ENCODE data around the gene HOXA7. TPM values are rescaled to one million over a fixed set of nuclear protein-coding genes. Genes with fewer than 3 reads are reported as not detected.

Gene HOXA7
- total RNA-seq: 1 to 10 TPM; 1.1 to 2.2 TPM
- polyA plus RNA-seq: 1 to 10 TPM; 1.0 to 1.7 TPM
- long read RNA-seq, donor 1, partial matches to known transcripts: 0 of 2 reads
- long read RNA-seq, donor 1, other reads (novel, unspliced or antisense): 0 of 2 reads
- long read RNA-seq, donor 2, transcript HOXA7-201 (2 exons, 2,018 nt): major isoform, 5 of 5 reads
- long read RNA-seq, donor 2, partial matches to known transcripts: 0 of 5 reads
- long read RNA-seq, donor 2, other reads (novel, unspliced or antisense): 0 of 5 reads
- long read RNA-seq, donor 3, partial matches to known transcripts: 0 of 4 reads
- long read RNA-seq, donor 3, other reads (novel, unspliced or antisense): 0 of 4 reads
- long read RNA-seq, donor 4, partial matches to known transcripts: 0 of 4 reads
- long read RNA-seq, donor 4, other reads (novel, unspliced or antisense): 0 of 4 reads
- long read RNA-seq, donor 5, transcript HOXA7-201 (2 exons, 2,018 nt): major isoform, 8 of 8 reads
- long read RNA-seq, donor 5, partial matches to known transcripts: 0 of 8 reads
- long read RNA-seq, donor 5, other reads (novel, unspliced or antisense): 0 of 8 reads

GRCh38 chr7:27156508-27156898 is at the start of gene HOXA7:
HOXA7 (minus strand) TSS chr7:27156675; CDS start chr7:27156545, 130 bp downstream.
- Histone ChIP-seq H3K36me3 (ENCODE audit: control insufficient read depth in 4 of 4, insufficient read depth in 4 of 4, low read length in 4 of 4) (no peaks in the 10 kb centered on the region), H3K27ac (ENCODE audit: low read depth in 1 of 2, low read length in 1 of 2) (peak within 1 kb of the TSS in 1 of 2 donors; percentile 78), H3K9ac (ENCODE audit: insufficient read depth in 1 of 2, low read length in 2 of 2) (peak within 1 kb of the TSS in 1 of 2 donors; percentile 43), H3K4me3 (peak within 1 kb of the TSS; percentile 47), H3K27me3 (ENCODE audit: control insufficient read depth in 3 of 3, insufficient read depth in 3 of 3, low read length in 2 of 3) (peaks cover 0 to 87% (median 63%) of the 10 kb centered on the region in 3 donors), H3K9me3 (ENCODE audit: control insufficient read depth in 4 of 4, insufficient read depth in 3 of 4, low read length in 3 of 4) (no peaks in the 10 kb centered on the region), H3K4me1 (ENCODE audit: control insufficient read depth in 5 of 5, insufficient read depth in 5 of 5, low read length in 5 of 5) (peaks cover 0 to 33% (median 4%) of the 10 kb centered on the region in 5 donors)
- ATAC-seq (ENCODE audit: insufficient read depth, low FRiP score) (no peak), DNase-seq (peak; percentile 91 to 93 (median 91))
- WGBS, 2 donors: 1 to 2% methylated on average over 32 to 33 of the region's 33 CpGs
- TF ChIP-seq CTCF (IDR thresholded peaks at IDR 0.05; ENCODE audit: control extremely low read depth, extremely low read depth): no peak

- no peak overlapping the region for H3K9ac ChIP-seq (ENCODE audit: insufficient read depth in 1 of 2, low read length in 2 of 2)
- ATAC-seq (ENCODE audit: insufficient read depth, low FRiP score) (no peak), DNase-seq (peak in 1 of 3 donors; percentile 37)
- WGBS, 2 donors: 9 to 10% methylated on average over 52 of the region's 52 CpGs
- H3K9me3 ChIP-seq (ENCODE audit: control insufficient read depth in 4 of 4, insufficient read depth in 3 of 4, low read length in 3 of 4): peaks cover 0 to 15% (median 0%) of the 10 kb centered on the region in 4 donors
- no peak overlapping the region for H3K4me3 ChIP-seq
- peaks cover 10 to 100% (median 99%) of the 10 kb centered on the region in 3 donors for H3K27me3 ChIP-seq (ENCODE audit: control insufficient read depth in 3 of 3, insufficient read depth in 3 of 3, low read length in 2 of 3)
- peaks cover 0 to 17% (median 2%) of the 10 kb centered on the region in 5 donors for H3K4me1 ChIP-seq (ENCODE audit: control insufficient read depth in 5 of 5, insufficient read depth in 5 of 5, low read length in 5 of 5)
- no peak overlapping the region for H3K27ac ChIP-seq (ENCODE audit: low read depth in 1 of 2, low read length in 1 of 2)
- H3K36me3 ChIP-seq (ENCODE audit: control insufficient read depth in 4 of 4, insufficient read depth in 4 of 4, low read length in 4 of 4): no peaks in the 10 kb centered on the region
- no peak for TF ChIP-seq CTCF (IDR thresholded peaks at IDR 0.05; ENCODE audit: control extremely low read depth, extremely low read depth)
Measured at GRCh38 chr7:27205325-27206280, 49.1 kb upstream of the HOXA7 start.

GRCh38 chr7:27204851-27205322 is 48.4 kb upstream of the HOXA7 start:
- 3 to 6% methylated on average over 41 of the region's 41 CpGs for WGBS, 2 donors
- Histone ChIP-seq H3K4me3 (no peak overlapping the region), H3K36me3 (ENCODE audit: control insufficient read depth in 4 of 4, insufficient read depth in 4 of 4, low read length in 4 of 4) (no peaks in the 10 kb centered on the region), H3K9ac (ENCODE audit: insufficient read depth in 1 of 2, low read length in 2 of 2) (no peak overlapping the region), H3K27ac (ENCODE audit: low read depth in 1 of 2, low read length in 1 of 2) (no peak overlapping the region), H3K4me1 (ENCODE audit: control insufficient read depth in 5 of 5, insufficient read depth in 5 of 5, low read length in 5 of 5) (peaks cover 0 to 22% (median 3%) of the 10 kb centered on the region in 5 donors), H3K27me3 (ENCODE audit: control insufficient read depth in 3 of 3, insufficient read depth in 3 of 3, low read length in 2 of 3) (peaks cover 3 to 96% (median 96%) of the 10 kb centered on the region in 3 donors), H3K9me3 (ENCODE audit: control insufficient read depth in 4 of 4, insufficient read depth in 3 of 4, low read length in 3 of 4) (peaks cover 0 to 12% (median 0%) of the 10 kb centered on the region in 4 donors)
- ATAC-seq (ENCODE audit: insufficient read depth, low FRiP score) (no peak), DNase-seq (peak in 2 of 3 donors; percentile 50 to 60)
- TF ChIP-seq CTCF (IDR thresholded peaks at IDR 0.05; ENCODE audit: control extremely low read depth, extremely low read depth): no peak
